Left ventricle myocardium inferior (tissue), 1 donor: Measurements from ENCODE around the gene ADPRS. TPM values are rescaled to one million over a fixed set of nuclear protein-coding genes. Genes with fewer than 3 reads are reported as not detected.

Experiments
- DNase-seq: peaks from one replicate; pipeline ENCODE4 v3.0.0-alpha.2; 2020
- H3K27ac ChIP-seq: fragments of 200-600 bp; replicated peaks from 2 replicates; pipeline ENCODE4 v1.8.0; 2021
- H3K27me3 ChIP-seq: fragments of 200-600 bp; 2 replicates; pipeline ENCODE4 v1.8.0; 2021; ENCODE audit warnings: low read depth
- H3K36me3 ChIP-seq: fragments of 200-600 bp; 2 replicates; pipeline ENCODE4 v1.8.0; 2021
- H3K4me1 ChIP-seq: fragments of 200-600 bp; 2 replicates; pipeline ENCODE4 v1.8.0; 2021
- H3K4me3 ChIP-seq: fragments of 200-600 bp; 2 replicates; pipeline ENCODE4 v1.8.0; 2021; ENCODE audit warnings: mild to moderate bottlenecking, moderate library complexity
- H3K9me3 ChIP-seq: fragments of 200-600 bp; replicated peaks from 2 replicates; pipeline ENCODE4 v1.8.0; 2021
- CTCF ChIP-seq: fragments of 200-600 bp; IDR thresholded peaks from 2 replicates; pipeline ENCODE4 v1.8.0; 2021; ENCODE audit warnings: antibody characterized with exemption, mild to moderate bottlenecking, borderline replicate concordance
- intact Hi-C: fragments of 100-400 bp; cut with micrococcal nuclease; formaldehyde crosslinking; loops from one replicate; pipeline ENCODE4 v1.11.0; 2022
- total RNA-seq: library from RNA; stranded (reverse); fragmentation: NEBNext Ultra II Directional; extraction: Animal tissue kit (Norgen Biotek cat#: 25700); gene quantifications from one replicate; pipeline ENCODE4 v1.2.1, GENCODE V29; 2021
- donor health status: DM: no; HTN: yes; CAD: no; lungs with severe emphysema.

Gene ADPRS
- total RNA-seq, 1 donor from 2014 or later: 17.8 TPM

GRCh38 chr1:36106269-36106668 lies 17.6 kb downstream of the ADPRS start:
- TF ChIP-seq CTCF: no peak
- H3K9me3 ChIP-seq: no peaks in the 10 kb centered on the region
- H3K27me3 ChIP-seq: no peaks in the 10 kb centered on the region
- H3K27ac ChIP-seq: no peak overlapping the region
- no peak for DNase-seq
- intact Hi-C loops: no loop called here
- H3K36me3 ChIP-seq: no peaks in the 10 kb centered on the region
- no peaks in the 10 kb centered on the region for H3K4me1 ChIP-seq
- no peak overlapping the region for H3K4me3 ChIP-seq

- no peaks in the 10 kb centered on the region for H3K4me1 ChIP-seq
- H3K9me3 ChIP-seq: no peaks in the 10 kb centered on the region
- no peak for DNase-seq
- H3K27me3 ChIP-seq: no peaks in the 10 kb centered on the region
- H3K4me3 ChIP-seq: no peak overlapping the region
- no peaks in the 10 kb centered on the region for H3K36me3 ChIP-seq
- no peak for TF ChIP-seq CTCF
- no peak overlapping the region for H3K27ac ChIP-seq
- intact Hi-C loops: no loop called here
These were observed 18.7 kb downstream of the ADPRS start for GRCh38 chr1:36107394-36107793.

GRCh38 chr1:36108314-36108713 lies 19.6 kb downstream of the ADPRS start:
- DNase-seq: no peak
- no peaks in the 10 kb centered on the region for H3K27me3 ChIP-seq
- TF ChIP-seq CTCF: no peak
- no peak overlapping the region for H3K27ac ChIP-seq
- intact Hi-C loops: no loop called here
- H3K4me3 ChIP-seq: no peak overlapping the region
- H3K4me1 ChIP-seq: no peaks in the 10 kb centered on the region
- no peaks in the 10 kb centered on the region for H3K36me3 ChIP-seq
- H3K9me3 ChIP-seq: no peaks in the 10 kb centered on the region

- TF ChIP-seq CTCF: no peak
These were observed 20.5 kb downstream of the ADPRS start for GRCh38 chr1:36109041-36109679.

GRCh38 chr1:36111151-36111550 lies 22.5 kb downstream of the ADPRS start:
- H3K36me3 ChIP-seq: no peaks in the 10 kb centered on the region
- no peak overlapping the region for H3K4me3 ChIP-seq
- no peaks in the 10 kb centered on the region for H3K9me3 ChIP-seq
- no peak for DNase-seq
- TF ChIP-seq CTCF: no peak
- H3K27ac ChIP-seq: no peak overlapping the region
- no peaks in the 10 kb centered on the region for H3K27me3 ChIP-seq
- H3K4me1 ChIP-seq: peaks cover 8% of the 10 kb centered on the region
- intact Hi-C loops: no loop called here

More at GRCh38 chr1:36109041-36109679, 20.5 kb downstream of the ADPRS start:
- no peak for DNase-seq
- no peaks in the 10 kb centered on the region for H3K9me3 ChIP-seq
- no peak overlapping the region for H3K27ac ChIP-seq
- H3K4me3 ChIP-seq: no peak overlapping the region
- no peaks in the 10 kb centered on the region for H3K4me1 ChIP-seq
- H3K36me3 ChIP-seq: no peaks in the 10 kb centered on the region
- intact Hi-C loops: no loop called here
- H3K27me3 ChIP-seq: no peaks in the 10 kb centered on the region
